Upper lobe of left lung (tissue), 6 donors: ENCODE measurements around the gene UBASH3A. TPM values are rescaled to one million over a fixed set of nuclear protein-coding genes. Genes with fewer than 3 reads are reported as not detected.

ENCODE experiments used
- ATAC-seq, 2 donors: fragments of 200-7000 bp; cut with Tn5 transposase; one replicate each; pipeline ENCODE4 v1.9.1; 2022; ENCODE audit warnings: mild to moderate bottlenecking in 2 of 2, moderate library complexity in 2 of 2; ENCODE audit not compliant: low FRiP score in 2 of 2
- DNase-seq, 2 donors: peaks; one replicate each; pipeline ENCODE4 v3.0.0-alpha.2; 2019 to 2020
- H3K27ac ChIP-seq, 4 donors: fragments of 200-600 bp; sonication (generic); one replicate each; pipeline ENCODE4 v1.5.1; 2016 to 2019
- H3K27me3 ChIP-seq, 4 donors: fragments of 200-600 bp; sonication (generic); one replicate each; pipeline ENCODE4 v1.5.1; 2017 to 2019
- H3K36me3 ChIP-seq, 4 donors: fragments of 200-600 bp; sonication (generic); one replicate each; pipeline ENCODE4 v1.5.1; 2016 to 2019
- H3K4me1 ChIP-seq, 4 donors: fragments of 200-600 bp; sonication (generic); one replicate each; pipeline ENCODE4 v1.5.1; 2018 to 2019
- H3K4me3 ChIP-seq, 4 donors: fragments of 200-600 bp; sonication (generic); one replicate each; pipeline ENCODE4 v1.5.1; 2017 to 2019; ENCODE audit warnings: mild to moderate bottlenecking in 2 of 4, moderate library complexity in 1 of 4
- H3K9me3 ChIP-seq, 4 donors: fragments of 200-600 bp; sonication (generic); one replicate each; pipeline ENCODE4 v1.5.1; 2018 to 2019
- CTCF ChIP-seq, 6 experiments: fragments of 450-650 bp in 4 of 6; fragments of 200-600 bp in 2 of 6; sonication (generic) in 2 of 6; IDR thresholded peaks; one replicate each; pipeline ENCODE4 v1.5.1; 2016 to 2019; ENCODE audit warnings: antibody characterized with exemption in 6 of 6
- EP300 ChIP-seq, 4 donors: sonication (generic); formaldehyde crosslinking; IDR thresholded peaks; one replicate each; pipeline ENCODE4 v1.5.1; 2017; ENCODE audit warnings: antibody characterized with exemption in 4 of 4, control low read depth in 2 of 4
- POLR2A ChIP-seq, 4 donors: fragments of 450-650 bp; IDR thresholded peaks; one replicate each; pipeline ENCODE4 v1.5.1; 2016 to 2017; ENCODE audit warnings: antibody characterized with exemption in 4 of 4, mild to moderate bottlenecking in 2 of 4
- POLR2AphosphoS5 ChIP-seq, 2 donors: sonication (generic); formaldehyde crosslinking; IDR thresholded peaks; one replicate each; pipeline ENCODE4 v1.5.1; 2017; ENCODE audit warnings: antibody characterized with exemption in 2 of 2
- WGBS, 2 donors: methylation state at CpG; one replicate each; pipeline ENCODE4 v1.1.5; 2017 to 2018; 5-methylcytosine and 5-hydroxymethylcytosine counted together
- total RNA-seq, 6 donors: library from RNA; depleted of rRNA in 4 of 6; stranded (reverse); fragments of >200 nt in 4 of 6; gene quantifications; one replicate each; pipeline versions ENCODE4 v1.1.0 to v1.2.1, GENCODE V29; 2016 to 2021
- donor health status: DM: no; HTN: no; CAD: no; lungs with moderate emphysema.
- donor health status: DM: no; HTN: yes; CAD: no; lungs with severe emphysema.

The UBASH3A gene
- total RNA-seq, 6 donors from 2014 or later = 1.4 to 7.3 (median 2.9) TPM; not detected in 1

GRCh38 chr21:42459546-42460215 is 56.0 kb downstream of the UBASH3A start:
- Histone ChIP-seq H3K9me3 (no peaks in the 10 kb centered on the region), H3K27ac (no peak overlapping the region), H3K36me3 (no peaks in the 10 kb centered on the region), H3K4me3 (no peak overlapping the region), H3K27me3 (no peaks in the 10 kb centered on the region), H3K4me1 (peaks cover 0 to 12% (median 5%) of the 10 kb centered on the region in 4 donors)
- 85 to 93% methylated on average over 9 to 11 of the region's 11 CpGs for WGBS, 2 donors
- no peak for ATAC-seq
- TF ChIP-seq EP300 (IDR thresholded peaks at IDR 0.05) (no peak), POLR2A (IDR thresholded peaks at IDR 0.05) (no peak), CTCF (IDR thresholded peaks at IDR 0.05) (no peak), POLR2AphosphoS5 (IDR thresholded peaks at IDR 0.05) (no peak)
- DNase-seq = peak in 1 of 2 donors; percentile 17

- 67 to 78% methylated on average over 11 to 14 of the region's 14 CpGs for WGBS, 2 donors
- no peak for ATAC-seq
- H3K4me1 ChIP-seq = peaks cover 6 to 21% (median 12%) of the 10 kb centered on the region in 4 donors
These were observed 56.9 kb downstream of the UBASH3A start for GRCh38 chr21:42460391-42461184.

GRCh38 chr21:42461185-42461520 is 57.5 kb downstream of the UBASH3A start:
- DNase-seq = no peak
- WGBS, 2 donors = 77 to 78% methylated on average over 4 to 5 of the region's 5 CpGs
- H3K36me3 ChIP-seq = no peaks in the 10 kb centered on the region
- no peak overlapping the region for H3K27ac ChIP-seq
- TF ChIP-seq CTCF (IDR thresholded peaks at IDR 0.05) = no peak
- TF ChIP-seq POLR2AphosphoS5 (IDR thresholded peaks at IDR 0.05) = no peak
- no peak for TF ChIP-seq EP300 (IDR thresholded peaks at IDR 0.05)
- TF ChIP-seq POLR2A (IDR thresholded peaks at IDR 0.05) = no peak
- H3K4me1 ChIP-seq = peaks cover 6 to 25% (median 13%) of the 10 kb centered on the region in 4 donors
- no peak overlapping the region for H3K4me3 ChIP-seq
- no peaks in the 10 kb centered on the region for H3K9me3 ChIP-seq
- H3K27me3 ChIP-seq = no peaks in the 10 kb centered on the region
- no peak for ATAC-seq

More at GRCh38 chr21:42460391-42461184, 56.9 kb downstream of the UBASH3A start:
- H3K36me3 ChIP-seq = no peaks in the 10 kb centered on the region
- H3K27ac ChIP-seq = no peak overlapping the region
- H3K27me3 ChIP-seq = no peaks in the 10 kb centered on the region
- H3K4me3 ChIP-seq = no peak overlapping the region
- H3K9me3 ChIP-seq = no peaks in the 10 kb centered on the region
- peak in 1 of 2 donors; percentile 20 for DNase-seq
- TF ChIP-seq POLR2AphosphoS5 (IDR thresholded peaks at IDR 0.05) = no peak
- no peak for TF ChIP-seq CTCF (IDR thresholded peaks at IDR 0.05)
- TF ChIP-seq POLR2A (IDR thresholded peaks at IDR 0.05) = no peak
- no peak for TF ChIP-seq EP300 (IDR thresholded peaks at IDR 0.05)

GRCh38 chr21:42461881-42462877 is 58.5 kb downstream of the UBASH3A start:
- H3K27me3 ChIP-seq = no peaks in the 10 kb centered on the region
- peak in 1 of 2 donors; percentile 63 for ATAC-seq
- TF ChIP-seq POLR2A (IDR thresholded peaks at IDR 0.05) (no peak), EP300 (IDR thresholded peaks at IDR 0.05) (no peak), CTCF (IDR thresholded peaks at IDR 0.05) (no peak), POLR2AphosphoS5 (IDR thresholded peaks at IDR 0.05) (no peak)
- 55 to 70% methylated on average over 6 to 10 of the region's 10 CpGs for WGBS, 2 donors
- H3K27ac ChIP-seq = peak overlapping the region in 2 of 4 donors; percentile 35 to 71
- DNase-seq = peak in 1 of 2 donors; percentile 36
- H3K9me3 ChIP-seq = no peaks in the 10 kb centered on the region
- H3K4me3 ChIP-seq = no peak overlapping the region
- peaks cover 9 to 25% (median 14%) of the 10 kb centered on the region in 4 donors for H3K4me1 ChIP-seq
- H3K36me3 ChIP-seq = no peaks in the 10 kb centered on the region
